GM23338 (cell line): ENCODE measurements around the gene TGIF2.

ENCODE experiments used
- EZH2 ChIP-seq: fragments of 200-600 bp; sonication (generic); IDR thresholded peaks from one replicate; pipeline ENCODE4 v1.8.0; 2017; ENCODE audit warnings: antibody characterized with exemption, mild to moderate bottlenecking, low read depth; ENCODE audit not compliant: unreplicated experiment
- TF ChIP-seq, protein P1 (sequence below), 2 experiments: fragments of 200-600 bp in 1 of 2; sonication (generic) in 1 of 2; conservative IDR thresholded peaks; 2 replicates each; pipeline versions ENCODE4 v1.5.1 to v1.6.1; 2016 to 2017; ENCODE audit warnings: antibody characterized with exemption in 2 of 2, low read depth in 2 of 2, mild to moderate bottlenecking in 2 of 2, moderate library complexity in 1 of 2
- TF ChIP-seq, protein P2 (sequence below): IDR thresholded peaks from one replicate; pipeline ENCODE4 v1.6.1; 2018; ENCODE audit warnings: antibody characterized with exemption; ENCODE audit not compliant: unreplicated experiment

DNA sequence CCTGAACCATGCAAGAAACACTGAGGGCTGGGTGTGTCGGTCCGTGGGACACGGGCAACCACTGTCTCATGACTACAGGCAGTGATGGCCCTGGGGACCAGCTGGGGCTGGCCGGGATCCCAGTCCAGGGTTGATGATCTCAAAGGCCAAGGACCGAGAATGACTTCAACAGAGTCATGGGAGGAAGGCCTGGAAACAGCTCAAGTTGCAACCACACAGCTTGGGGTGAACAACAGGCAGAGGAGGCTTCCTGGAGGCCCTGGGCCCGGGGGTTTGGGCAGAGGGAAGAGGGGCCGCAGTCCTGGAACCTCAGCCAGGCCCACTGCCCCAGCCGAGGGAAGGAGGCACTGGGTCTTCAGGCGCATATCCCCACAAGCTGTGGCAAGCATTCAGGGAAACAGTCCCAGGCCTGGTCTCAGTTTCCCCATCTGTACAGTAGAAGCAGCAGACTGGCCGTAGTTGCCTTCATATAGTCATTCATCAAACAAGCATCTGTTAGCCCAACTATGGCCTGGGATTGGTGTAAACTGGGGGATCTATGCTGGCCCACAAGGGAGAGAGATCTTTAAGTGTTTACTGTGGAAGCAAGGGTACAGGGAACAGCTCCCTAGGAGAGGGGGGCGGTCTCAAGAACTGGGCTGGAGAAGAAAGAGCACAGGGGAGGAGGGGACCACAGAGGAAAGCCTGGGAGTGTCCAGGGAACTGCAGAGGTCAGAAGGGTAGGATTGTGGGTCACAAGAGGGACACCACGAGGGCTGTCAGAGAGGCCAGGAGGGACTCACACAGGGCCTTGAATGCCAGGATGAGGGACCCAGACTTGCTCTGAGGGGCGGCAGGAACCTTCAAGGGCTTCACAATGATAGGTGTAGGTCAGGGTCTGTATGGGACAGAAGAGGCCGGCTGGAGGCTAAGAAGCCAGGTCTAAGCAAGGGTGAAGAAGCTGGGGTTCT, 29.9 kb upstream of the TGIF2 start:
- TF ChIP-seq, protein P1, sequence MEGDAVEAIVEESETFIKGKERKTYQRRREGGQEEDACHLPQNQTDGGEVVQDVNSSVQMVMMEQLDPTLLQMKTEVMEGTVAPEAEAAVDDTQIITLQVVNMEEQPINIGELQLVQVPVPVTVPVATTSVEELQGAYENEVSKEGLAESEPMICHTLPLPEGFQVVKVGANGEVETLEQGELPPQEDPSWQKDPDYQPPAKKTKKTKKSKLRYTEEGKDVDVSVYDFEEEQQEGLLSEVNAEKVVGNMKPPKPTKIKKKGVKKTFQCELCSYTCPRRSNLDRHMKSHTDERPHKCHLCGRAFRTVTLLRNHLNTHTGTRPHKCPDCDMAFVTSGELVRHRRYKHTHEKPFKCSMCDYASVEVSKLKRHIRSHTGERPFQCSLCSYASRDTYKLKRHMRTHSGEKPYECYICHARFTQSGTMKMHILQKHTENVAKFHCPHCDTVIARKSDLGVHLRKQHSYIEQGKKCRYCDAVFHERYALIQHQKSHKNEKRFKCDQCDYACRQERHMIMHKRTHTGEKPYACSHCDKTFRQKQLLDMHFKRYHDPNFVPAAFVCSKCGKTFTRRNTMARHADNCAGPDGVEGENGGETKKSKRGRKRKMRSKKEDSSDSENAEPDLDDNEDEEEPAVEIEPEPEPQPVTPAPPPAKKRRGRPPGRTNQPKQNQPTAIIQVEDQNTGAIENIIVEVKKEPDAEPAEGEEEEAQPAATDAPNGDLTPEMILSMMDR (conservative IDR thresholded peaks at IDR 0.05; ENCODE audit: low read depth in 2 of 2): no peak
- TF ChIP-seq EZH2: no peak
- TF ChIP-seq, protein P2, sequence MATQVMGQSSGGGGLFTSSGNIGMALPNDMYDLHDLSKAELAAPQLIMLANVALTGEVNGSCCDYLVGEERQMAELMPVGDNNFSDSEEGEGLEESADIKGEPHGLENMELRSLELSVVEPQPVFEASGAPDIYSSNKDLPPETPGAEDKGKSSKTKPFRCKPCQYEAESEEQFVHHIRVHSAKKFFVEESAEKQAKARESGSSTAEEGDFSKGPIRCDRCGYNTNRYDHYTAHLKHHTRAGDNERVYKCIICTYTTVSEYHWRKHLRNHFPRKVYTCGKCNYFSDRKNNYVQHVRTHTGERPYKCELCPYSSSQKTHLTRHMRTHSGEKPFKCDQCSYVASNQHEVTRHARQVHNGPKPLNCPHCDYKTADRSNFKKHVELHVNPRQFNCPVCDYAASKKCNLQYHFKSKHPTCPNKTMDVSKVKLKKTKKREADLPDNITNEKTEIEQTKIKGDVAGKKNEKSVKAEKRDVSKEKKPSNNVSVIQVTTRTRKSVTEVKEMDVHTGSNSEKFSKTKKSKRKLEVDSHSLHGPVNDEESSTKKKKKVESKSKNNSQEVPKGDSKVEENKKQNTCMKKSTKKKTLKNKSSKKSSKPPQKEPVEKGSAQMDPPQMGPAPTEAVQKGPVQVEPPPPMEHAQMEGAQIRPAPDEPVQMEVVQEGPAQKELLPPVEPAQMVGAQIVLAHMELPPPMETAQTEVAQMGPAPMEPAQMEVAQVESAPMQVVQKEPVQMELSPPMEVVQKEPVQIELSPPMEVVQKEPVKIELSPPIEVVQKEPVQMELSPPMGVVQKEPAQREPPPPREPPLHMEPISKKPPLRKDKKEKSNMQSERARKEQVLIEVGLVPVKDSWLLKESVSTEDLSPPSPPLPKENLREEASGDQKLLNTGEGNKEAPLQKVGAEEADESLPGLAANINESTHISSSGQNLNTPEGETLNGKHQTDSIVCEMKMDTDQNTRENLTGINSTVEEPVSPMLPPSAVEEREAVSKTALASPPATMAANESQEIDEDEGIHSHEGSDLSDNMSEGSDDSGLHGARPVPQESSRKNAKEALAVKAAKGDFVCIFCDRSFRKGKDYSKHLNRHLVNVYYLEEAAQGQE: no peak
